ENCODE results near the gene PDE1C.

The PDE1C gene

GRCh38 chr7:31816810-31817209 lies 253.4 kb downstream of the PDE1C start:
- Histone ChIP-seq H3K4me1 (no peaks in the 10 kb centered on the region), H3K27ac (no peak overlapping the region), H3K9me3 (ENCODE audit: control insufficient read depth, low read length) (no peaks in the 10 kb centered on the region), H3K36me3 (ENCODE audit: control insufficient read depth, insufficient read depth, low read length) (no peaks in the 10 kb centered on the region), H3K4me2 (ENCODE audit: low read length) (no peak overlapping the region), H2AFZ (no peak overlapping the region), H3K79me2 (no peaks in the 10 kb centered on the region), H3K9ac (no peak overlapping the region), H3K27me3 (ENCODE audit: control insufficient read depth, insufficient read depth, low read length) (no peaks in the 10 kb centered on the region), H3K4me3 (ENCODE audit: low read depth, low read length) (no peak overlapping the region)
- TF ChIP-seq CTCF (IDR thresholded peaks at IDR 0.05) = no peak

- Histone ChIP-seq H3K36me3 (ENCODE audit: control insufficient read depth, insufficient read depth, low read length) (no peaks in the 10 kb centered on the region), H3K4me3 (ENCODE audit: low read depth, low read length) (no peak overlapping the region)
- TF ChIP-seq CTCF (IDR thresholded peaks at IDR 0.05) = no peak
Observed at GRCh38 chr7:31815796-31816195, 254.4 kb downstream of the PDE1C start.

GRCh38 chr7:31814187-31814586 lies 256.0 kb downstream of the PDE1C start:
- no peak for TF ChIP-seq CTCF (IDR thresholded peaks at IDR 0.05)
- H3K36me3 ChIP-seq (ENCODE audit: control insufficient read depth, insufficient read depth, low read length) = no peaks in the 10 kb centered on the region

More at GRCh38 chr7:31815796-31816195, 254.4 kb downstream of the PDE1C start:
- Histone ChIP-seq H3K4me1 (no peaks in the 10 kb centered on the region), H3K4me2 (ENCODE audit: low read length) (no peak overlapping the region), H3K79me2 (no peaks in the 10 kb centered on the region), H3K27ac (no peak overlapping the region), H3K9ac (no peak overlapping the region), H3K27me3 (ENCODE audit: control insufficient read depth, insufficient read depth, low read length) (no peaks in the 10 kb centered on the region), H3K9me3 (ENCODE audit: control insufficient read depth, low read length) (no peaks in the 10 kb centered on the region), H2AFZ (no peak overlapping the region)

GRCh38 chr7:31811650-31812461 lies 258.4 kb downstream of the PDE1C start:
- no peaks in the 10 kb centered on the region for H3K36me3 ChIP-seq (ENCODE audit: control insufficient read depth, insufficient read depth, low read length)
- no peak overlapping the region for H3K4me3 ChIP-seq (ENCODE audit: low read depth, low read length)
- TF ChIP-seq CTCF (IDR thresholded peaks at IDR 0.05) = no peak
- H3K79me2 ChIP-seq = no peaks in the 10 kb centered on the region
- H3K4me1 ChIP-seq = no peaks in the 10 kb centered on the region
- no peak overlapping the region for H3K9ac ChIP-seq
- no peak overlapping the region for H2AFZ ChIP-seq
- H3K9me3 ChIP-seq (ENCODE audit: control insufficient read depth, low read length) = no peaks in the 10 kb centered on the region
- H3K4me2 ChIP-seq (ENCODE audit: low read length) = no peak overlapping the region
- no peaks in the 10 kb centered on the region for H3K27me3 ChIP-seq (ENCODE audit: control insufficient read depth, insufficient read depth, low read length)
- H3K27ac ChIP-seq = no peak overlapping the region

More at GRCh38 chr7:31814187-31814586, 256.0 kb downstream of the PDE1C start:
- Histone ChIP-seq H3K27ac (no peak overlapping the region), H2AFZ (no peak overlapping the region), H3K27me3 (ENCODE audit: control insufficient read depth, insufficient read depth, low read length) (no peaks in the 10 kb centered on the region), H3K4me1 (no peaks in the 10 kb centered on the region), H3K79me2 (no peaks in the 10 kb centered on the region), H3K4me2 (ENCODE audit: low read length) (no peak overlapping the region), H3K9me3 (ENCODE audit: control insufficient read depth, low read length) (no peaks in the 10 kb centered on the region), H3K9ac (no peak overlapping the region), H3K4me3 (ENCODE audit: low read depth, low read length) (no peak overlapping the region)
